IMR-90 (cell line): ENCODE results near the gene SMARCC2. TPM values are rescaled to one million over a fixed set of nuclear protein-coding genes. Genes with fewer than 3 reads are reported as not detected.

Experiments used
- ATAC-seq: fragments of 200-7000 bp; cut with Tn5 transposase; 2 replicates; pipeline ENCODE4 v1.9.1; 2020; ENCODE audit warnings: low read depth, mild to moderate bottlenecking, moderate library complexity
- BruUV-seq: library from RNA; stranded (reverse); fragments of 400-500 nt; replicated peaks from 2 replicates; lab custom pipeline; 2021; lab: Mats Ljungman, UMichigan
- CTCF ChIA-PET: fragments of 300-600 bp; formaldehyde crosslinking; extraction: SDS; loops from one replicate; lab custom pipeline; 2021; ENCODE audit warnings: antibody characterized with exemption; lab: Yijun Ruan, JAX
- POLR2A ChIA-PET: fragments of 300-600 bp; sonication (Branson Sonifier 250); formaldehyde crosslinking; loops from one replicate; lab custom pipeline; 2022; ENCODE audit warnings: antibody characterized with exemption; ENCODE audit not compliant: unreplicated experiment; lab: Charles Lee
- DNase-seq: peaks from one replicate; pipeline ENCODE4 v3.0.0; 2013
- H2AFZ ChIP-seq: replicated peaks from 2 replicates; pipeline ENCODE3; 2013; ENCODE audit warnings: low read length, mild to moderate bottlenecking; ENCODE audit not compliant: poor library complexity
- H2AK5ac ChIP-seq: 2 replicates; pipeline ENCODE4 v1.6.1; 2013; ENCODE audit warnings: low read depth, low read length, inconsistent platforms
- H2AK9ac ChIP-seq: replicated peaks from 2 replicates; pipeline ENCODE3; 2013; ENCODE audit warnings: mild to moderate bottlenecking, low read depth, low read length, moderate library complexity; ENCODE audit not compliant: poor library complexity
- H2BK120ac ChIP-seq: 2 replicates; pipeline ENCODE4 v1.6.1; 2013; ENCODE audit warnings: low read depth, low read length, inconsistent platforms
- H2BK15ac ChIP-seq: 3 replicates; pipeline ENCODE4 v1.6.1; 2013; ENCODE audit warnings: low read depth, low read length, inconsistent platforms
- H2BK20ac ChIP-seq: 2 replicates; pipeline ENCODE4 v1.6.1; 2013; ENCODE audit warnings: low read depth, mild to moderate bottlenecking, inconsistent platforms, low read length, moderate library complexity
- H2BK5ac ChIP-seq: 2 replicates; pipeline ENCODE4 v1.6.1; 2013; ENCODE audit warnings: mild to moderate bottlenecking, low read depth, low read length, inconsistent platforms; ENCODE audit not compliant: poor library complexity, severe bottlenecking
- H3K14ac ChIP-seq: replicated peaks from 2 replicates; pipeline ENCODE4 v1.6.1; 2013; ENCODE audit warnings: low read depth, low read length, inconsistent platforms
- H3K18ac ChIP-seq: 2 replicates; pipeline ENCODE4 v1.6.1; 2013; ENCODE audit warnings: low read depth, low read length, control low read depth
- H3K23ac ChIP-seq: 2 replicates; pipeline ENCODE4 v1.6.1; 2013; ENCODE audit warnings: low read depth, low read length, inconsistent platforms
- H3K27ac ChIP-seq: 2 replicates; pipeline ENCODE4 v1.5.1; 2013; ENCODE audit warnings: mild to moderate bottlenecking, control low read depth, low read length; ENCODE audit not compliant: insufficient read depth
- H3K27me3 ChIP-seq: 2 replicates; pipeline ENCODE4 v1.6.1; 2013; ENCODE audit warnings: low read length; ENCODE audit not compliant: control insufficient read depth, insufficient read depth
- H3K36me3 ChIP-seq: 2 replicates; pipeline ENCODE4 v1.6.1; 2013; ENCODE audit warnings: low read length, mixed read lengths; ENCODE audit not compliant: control insufficient read depth, insufficient read depth
- H3K4ac ChIP-seq: 2 replicates; pipeline ENCODE4 v1.6.1; 2013; ENCODE audit warnings: low read depth, low read length, inconsistent platforms
- H3K4me1 ChIP-seq: 2 replicates; pipeline ENCODE4 v1.6.1; 2013; ENCODE audit warnings: low read length, mixed read lengths; ENCODE audit not compliant: control insufficient read depth, insufficient read depth
- H3K4me2 ChIP-seq: 2 replicates; pipeline ENCODE4 v1.6.1; 2013; ENCODE audit warnings: low read depth, mild to moderate bottlenecking, control low read depth, low read length, moderate library complexity
- H3K4me3 ChIP-seq: 2 replicates; pipeline ENCODE4 v1.5.1; 2013; ENCODE audit warnings: low read depth, mild to moderate bottlenecking, control low read depth, low read length, moderate library complexity; ENCODE audit not compliant: insufficient read depth
- H3K56ac ChIP-seq: 2 replicates; pipeline ENCODE4 v1.6.1; 2013; ENCODE audit warnings: low read length, inconsistent platforms; ENCODE audit not compliant: insufficient read depth; ENCODE audit errors: extremely low read depth
- H3K79me1 ChIP-seq, 2 experiments: 2 replicates each; pipeline ENCODE4 v1.6.1; 2013; ENCODE audit warnings: low read length in 2 of 2, inconsistent platforms in 1 of 2, low read depth in 1 of 2
- H3K9ac ChIP-seq: 2 replicates; pipeline ENCODE4 v1.6.1; 2013; ENCODE audit warnings: low read depth, low read length, control low read depth
- H3K9me1 ChIP-seq: 2 replicates; pipeline ENCODE4 v1.6.1; 2013; ENCODE audit warnings: low read length, inconsistent platforms; ENCODE audit not compliant: insufficient read depth
- H3K9me3 ChIP-seq: 2 replicates; pipeline ENCODE4 v1.6.1; 2013; ENCODE audit warnings: low read length; ENCODE audit not compliant: control insufficient read depth, insufficient read depth
- H4K20me1 ChIP-seq: 2 replicates; pipeline ENCODE4 v1.6.1; 2013; ENCODE audit warnings: low read length, inconsistent platforms; ENCODE audit not compliant: insufficient read depth
- H4K5ac ChIP-seq: 2 replicates; pipeline ENCODE4 v1.6.1; 2013; ENCODE audit warnings: mild to moderate bottlenecking, low read depth, low read length, control low read depth
- H4K8ac ChIP-seq, 2 experiments: 2 replicates each; pipeline ENCODE4 v1.6.1; 2013; ENCODE audit warnings: low read depth in 2 of 2, low read length in 2 of 2, control low read depth in 1 of 2, inconsistent platforms in 1 of 2
- H4K91ac ChIP-seq: 2 replicates; pipeline ENCODE4 v1.6.1; 2013; ENCODE audit warnings: low read depth, low read length, inconsistent platforms; ENCODE audit not compliant: insufficient read depth
- BHLHE40 ChIP-seq: fragments of 150-350 bp; IDR thresholded peaks from 2 replicates; pipeline ENCODE4 v1.6.1; 2016; ENCODE audit warnings: mild to moderate bottlenecking, low read depth, low read length
- CEBPB ChIP-seq: IDR thresholded peaks from 2 replicates; pipeline ENCODE4 v1.6.1; 2012; ENCODE audit warnings: low read depth, low read length, improper control_type of control experiment
- CHD1 ChIP-seq: IDR thresholded peaks from 2 replicates; pipeline ENCODE4 v1.6.1; 2012; ENCODE audit warnings: low read depth, low read length, improper control_type of control experiment
- FOS ChIP-seq: fragments of 150-350 bp; IDR thresholded peaks from 2 replicates; pipeline ENCODE4 v1.6.1; 2016; ENCODE audit warnings: low read depth, low read length
- MAFK ChIP-seq: IDR thresholded peaks from 2 replicates; pipeline ENCODE4 v1.6.1; 2012; ENCODE audit warnings: low read depth, low read length, improper control_type of control experiment
- MAZ ChIP-seq: IDR thresholded peaks from 2 replicates; pipeline ENCODE4 v1.6.1; 2012; ENCODE audit warnings: low read depth, mild to moderate bottlenecking, low read length, improper control_type of control experiment, moderate library complexity, borderline replicate concordance
- MXI1 ChIP-seq: IDR thresholded peaks from 2 replicates; pipeline ENCODE4 v1.6.1; 2012; ENCODE audit warnings: low read depth, mild to moderate bottlenecking, low read length, moderate library complexity, borderline replicate concordance
- NFE2L2 ChIP-seq: fragments of 150-350 bp; IDR thresholded peaks from 2 replicates; pipeline ENCODE4 v1.6.1; 2016; ENCODE audit warnings: low read depth, mild to moderate bottlenecking, low read length
- POLR2A ChIP-seq: IDR thresholded peaks from 2 replicates; pipeline ENCODE4 v1.6.1; 2012; ENCODE audit warnings: mild to moderate bottlenecking, low read depth, low read length
- RAD21 ChIP-seq: IDR thresholded peaks from 2 replicates; pipeline ENCODE4 v1.6.1; 2012; ENCODE audit warnings: low read length, improper control_type of control experiment
- RCOR1 ChIP-seq: IDR thresholded peaks from 2 replicates; pipeline ENCODE4 v1.6.1; 2012; ENCODE audit warnings: mild to moderate bottlenecking, low read length, improper control_type of control experiment; ENCODE audit not compliant: insufficient replicate concordance
- RFX5 ChIP-seq: IDR thresholded peaks from 2 replicates; pipeline ENCODE4 v1.8.0; 2012; ENCODE audit warnings: low read depth, mild to moderate bottlenecking, low read length, moderate library complexity
- SMC3 ChIP-seq: fragments of 150-350 bp; IDR thresholded peaks from 2 replicates; pipeline ENCODE4 v1.6.1; 2016; ENCODE audit warnings: low read depth, mild to moderate bottlenecking, antibody characterized with exemption, low read length, moderate library complexity
- USF2 ChIP-seq: fragments of 150-350 bp; IDR thresholded peaks from 2 replicates; pipeline ENCODE4 v1.6.1; 2017; ENCODE audit warnings: mild to moderate bottlenecking, antibody characterized with exemption, low read length, low read depth
- WGBS, 2 experiments: methylation state at CpG; one replicate each; pipeline versions ENCODE4 v1.1.5 to v1.1.7; 2013; ENCODE audit warnings: missing lambda C conversion rate in 2 of 2; ENCODE audit not compliant: insufficient read length in 1 of 2; ENCODE audit errors: extremely low coverage in 2 of 2; 5-methylcytosine and 5-hydroxymethylcytosine counted together
- dilution Hi-C: fragments of 300-500 bp; cut with HindIII; formaldehyde crosslinking; loops from one replicate; pipeline ENCODE4 v1.14.3; 2018; ENCODE audit warnings: low sequenced_read_pairs; ENCODE audit not compliant: unreplicated experiment
- in situ Hi-C: fragments of 300-500 bp; cut with MboI; formaldehyde crosslinking; loops from 3 replicates; pipeline ENCODE4 v1.14.3; 2019; ENCODE audit warnings: low sequenced_read_pairs, inconsistent platforms, mixed read lengths
- intact Hi-C: fragments of 100-400 bp; cut with micrococcal nuclease; formaldehyde crosslinking; loops from 2 replicates; pipeline ENCODE4 v1.10.0; 2022
- polyA plus RNA-seq, 3 experiments: library from polyadenylated mRNA; depleted of rRNA; stranded (reverse); fragments of >200 nt; gene quantifications; 2 replicates each; pipeline ENCODE4 v1.2.3, GENCODE V29; 2012; ENCODE audit warnings: low replicate concordance in 1 of 3
- total RNA-seq: library from RNA; depleted of rRNA; stranded (reverse); fragments of >200 nt; gene quantifications from 2 replicates; pipeline ENCODE4 v1.2.3, GENCODE V29; 2012
- TF ChIP-seq, protein P1 (sequence below): conservative IDR thresholded peaks from 2 replicates; pipeline ENCODE4 v1.5.1; 2012; ENCODE audit warnings: mild to moderate bottlenecking, low read depth, low read length, improper control_type of control experiment

SMARCC2 gene
- total and polyA plus RNA-seq, 2 of the 4 experiments (the other 2 are of a cell fraction): 42.3 to 43.8 TPM

- H3K4me3 ChIP-seq: no peak overlapping the region
- H3K79me1 ChIP-seq: peaks cover 9 to 27% of the 10 kb centered on the region in 2 experiments; a peak in 3 of 4 replicates
- ATAC-seq (no peak), DNase-seq (no peak)
- ChIA-PET CTCF (no interaction called here), POLR2A (no interaction called here)
- peaks cover 5% of the 10 kb centered on the region for H3K4me1 ChIP-seq
- H4K5ac ChIP-seq: no peak overlapping the region
- no peak overlapping the region for H2BK20ac ChIP-seq
- H3K18ac ChIP-seq: no peak overlapping the region
- H3K36me3 ChIP-seq: peaks cover 34% of the 10 kb centered on the region
- no CpG with 5 or more reads among the region's 1 CpG for WGBS, 2 experiments
- TF ChIP-seq RCOR1: no peak
- no peak for TF ChIP-seq CHD1
- TF ChIP-seq MAZ: no peak
- TF ChIP-seq FOS: no peak
- TF ChIP-seq SMC3: no peak
- TF ChIP-seq MAFK: no peak
- TF ChIP-seq RAD21: no peak
- no peak for TF ChIP-seq NFE2L2
- TF ChIP-seq USF2: no peak
- no peak for TF ChIP-seq BHLHE40
- no peak for TF ChIP-seq RFX5
- TF ChIP-seq, protein P1, sequence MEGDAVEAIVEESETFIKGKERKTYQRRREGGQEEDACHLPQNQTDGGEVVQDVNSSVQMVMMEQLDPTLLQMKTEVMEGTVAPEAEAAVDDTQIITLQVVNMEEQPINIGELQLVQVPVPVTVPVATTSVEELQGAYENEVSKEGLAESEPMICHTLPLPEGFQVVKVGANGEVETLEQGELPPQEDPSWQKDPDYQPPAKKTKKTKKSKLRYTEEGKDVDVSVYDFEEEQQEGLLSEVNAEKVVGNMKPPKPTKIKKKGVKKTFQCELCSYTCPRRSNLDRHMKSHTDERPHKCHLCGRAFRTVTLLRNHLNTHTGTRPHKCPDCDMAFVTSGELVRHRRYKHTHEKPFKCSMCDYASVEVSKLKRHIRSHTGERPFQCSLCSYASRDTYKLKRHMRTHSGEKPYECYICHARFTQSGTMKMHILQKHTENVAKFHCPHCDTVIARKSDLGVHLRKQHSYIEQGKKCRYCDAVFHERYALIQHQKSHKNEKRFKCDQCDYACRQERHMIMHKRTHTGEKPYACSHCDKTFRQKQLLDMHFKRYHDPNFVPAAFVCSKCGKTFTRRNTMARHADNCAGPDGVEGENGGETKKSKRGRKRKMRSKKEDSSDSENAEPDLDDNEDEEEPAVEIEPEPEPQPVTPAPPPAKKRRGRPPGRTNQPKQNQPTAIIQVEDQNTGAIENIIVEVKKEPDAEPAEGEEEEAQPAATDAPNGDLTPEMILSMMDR: no peak
- TF ChIP-seq CEBPB: no peak
- no peak for TF ChIP-seq MXI1
- no peak for TF ChIP-seq POLR2A
- H2AK9ac ChIP-seq: no peak overlapping the region
- in situ Hi-C loops (no loop called here), intact Hi-C loops (no loop called here), dilution Hi-C loops (no loop called here)
- no peak overlapping the region for H4K8ac ChIP-seq
- H3K4me2 ChIP-seq: no peak overlapping the region
- no peak overlapping the region for H2AK5ac ChIP-seq
- no peak overlapping the region for H2BK15ac ChIP-seq
- H2BK120ac ChIP-seq: no peak overlapping the region
- no peak overlapping the region for H2AFZ ChIP-seq
- H3K14ac ChIP-seq: no peak overlapping the region
- H3K23ac ChIP-seq: no peak overlapping the region
- no peak overlapping the region for H4K91ac ChIP-seq
- no peak overlapping the region for H3K4ac ChIP-seq
- H3K27me3 ChIP-seq: no peaks in the 10 kb centered on the region
- peaks cover 7% of the 10 kb centered on the region for H4K20me1 ChIP-seq
- no peak overlapping the region for H2BK5ac ChIP-seq
- H3K9ac ChIP-seq: no peak overlapping the region
- BruUV-seq: no TSS peak
- H3K9me3 ChIP-seq: no peaks in the 10 kb centered on the region
- no peak overlapping the region for H3K27ac ChIP-seq
- H3K9me1 ChIP-seq: no peaks in the 10 kb centered on the region
- H3K56ac ChIP-seq: no peak overlapping the region
Observed at GRCh38 chr12:56114084-56114483, 75.2 kb downstream of the SMARCC2 start.
